Ascending aorta (tissue), 2 donors: ENCODE measurements around the gene CENPP. TPM values are rescaled to one million over a fixed set of nuclear protein-coding genes. Genes with fewer than 3 reads are reported as not detected.

Source experiments
- DNase-seq, 2 donors: peaks; one replicate each; pipeline ENCODE4 v3.0.0-alpha.2; 2019; ENCODE audit warnings: low spot score in 2 of 2
- H3K27ac ChIP-seq, 2 donors: fragments of 200-600 bp; sonication (generic); one replicate each; pipeline ENCODE4 v1.5.1; 2016 to 2017; ENCODE audit warnings: mild to moderate bottlenecking in 1 of 2
- H3K27me3 ChIP-seq: fragments of 200-600 bp; sonication (generic); one replicate; pipeline ENCODE4 v1.5.1; 2017
- H3K36me3 ChIP-seq, 2 donors: fragments of 200-600 bp; sonication (generic); one replicate each; pipeline ENCODE4 v1.5.1; 2016
- H3K4me1 ChIP-seq, 2 donors: fragments of 200-600 bp; sonication (generic); one replicate each; pipeline ENCODE4 v1.5.1; 2016 to 2017; ENCODE audit warnings: mild to moderate bottlenecking in 1 of 2
- H3K4me3 ChIP-seq, 2 donors: fragments of 200-600 bp; sonication (generic); one replicate each; pipeline ENCODE4 v1.5.1; 2016 to 2017; ENCODE audit warnings: mild to moderate bottlenecking in 1 of 2
- H3K9me3 ChIP-seq, 2 donors: fragments of 200-600 bp; sonication (generic); one replicate each; pipeline ENCODE4 v1.5.1; 2016
- intact Hi-C: fragments of 100-400 bp; cut with DNase I; formaldehyde crosslinking; loops from one replicate; pipeline ENCODE4 v1.15.1; 2023
- total RNA-seq: library from RNA; depleted of rRNA; stranded (reverse); fragments of >200 nt; gene quantifications from one replicate; pipeline ENCODE4 v1.1.0, GENCODE V29; 2016
- TF ChIP-seq, protein P1 (sequence below), 3 experiments: fragments of 200-600 bp in 2 of 3; fragments of 450-650 bp in 1 of 3; sonication (generic) in 2 of 3; IDR thresholded peaks; one replicate each; pipeline ENCODE4 v1.5.1; 2016 to 2019; ENCODE audit warnings: antibody characterized with exemption in 3 of 3, mild to moderate bottlenecking in 1 of 3, moderate library complexity in 1 of 3

Gene CENPP
- total RNA-seq, 1 donor from 2014 or later = 0.43 TPM

DNA sequence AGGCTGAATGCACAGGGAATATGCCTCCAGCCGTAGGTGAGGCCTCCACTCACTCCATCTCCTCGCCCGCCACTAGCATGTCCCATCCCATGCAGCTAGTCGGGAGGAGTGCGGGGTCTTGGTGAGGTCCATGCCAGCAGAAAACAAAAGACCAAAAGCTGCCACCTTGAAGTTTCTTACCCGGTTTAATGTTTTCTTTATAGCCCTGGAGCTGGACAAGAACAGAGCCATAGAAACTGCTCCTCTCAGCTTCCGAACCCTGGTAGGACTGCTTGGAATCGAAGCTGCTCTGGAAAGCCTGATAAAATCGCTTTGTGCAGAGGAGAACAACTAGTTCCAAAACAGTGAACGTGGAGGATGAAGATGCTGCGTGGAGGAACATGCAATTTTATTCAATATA is 287.1 kb downstream of the CENPP start:
- H3K4me1 ChIP-seq = peaks cover 14 to 48% of the 10 kb centered on the region in 2 donors
- H3K36me3 ChIP-seq = peaks cover 7 to 25% of the 10 kb centered on the region in 2 donors
- H3K4me3 ChIP-seq = no peak overlapping the region
- intact Hi-C loops = no loop called here
- TF ChIP-seq, protein P1, sequence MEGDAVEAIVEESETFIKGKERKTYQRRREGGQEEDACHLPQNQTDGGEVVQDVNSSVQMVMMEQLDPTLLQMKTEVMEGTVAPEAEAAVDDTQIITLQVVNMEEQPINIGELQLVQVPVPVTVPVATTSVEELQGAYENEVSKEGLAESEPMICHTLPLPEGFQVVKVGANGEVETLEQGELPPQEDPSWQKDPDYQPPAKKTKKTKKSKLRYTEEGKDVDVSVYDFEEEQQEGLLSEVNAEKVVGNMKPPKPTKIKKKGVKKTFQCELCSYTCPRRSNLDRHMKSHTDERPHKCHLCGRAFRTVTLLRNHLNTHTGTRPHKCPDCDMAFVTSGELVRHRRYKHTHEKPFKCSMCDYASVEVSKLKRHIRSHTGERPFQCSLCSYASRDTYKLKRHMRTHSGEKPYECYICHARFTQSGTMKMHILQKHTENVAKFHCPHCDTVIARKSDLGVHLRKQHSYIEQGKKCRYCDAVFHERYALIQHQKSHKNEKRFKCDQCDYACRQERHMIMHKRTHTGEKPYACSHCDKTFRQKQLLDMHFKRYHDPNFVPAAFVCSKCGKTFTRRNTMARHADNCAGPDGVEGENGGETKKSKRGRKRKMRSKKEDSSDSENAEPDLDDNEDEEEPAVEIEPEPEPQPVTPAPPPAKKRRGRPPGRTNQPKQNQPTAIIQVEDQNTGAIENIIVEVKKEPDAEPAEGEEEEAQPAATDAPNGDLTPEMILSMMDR (IDR thresholded peaks at IDR 0.05) = no peak
- no peak for DNase-seq
- H3K27ac ChIP-seq = no peak overlapping the region
- no peaks in the 10 kb centered on the region for H3K9me3 ChIP-seq
- H3K27me3 ChIP-seq = no peaks in the 10 kb centered on the region

DNA sequence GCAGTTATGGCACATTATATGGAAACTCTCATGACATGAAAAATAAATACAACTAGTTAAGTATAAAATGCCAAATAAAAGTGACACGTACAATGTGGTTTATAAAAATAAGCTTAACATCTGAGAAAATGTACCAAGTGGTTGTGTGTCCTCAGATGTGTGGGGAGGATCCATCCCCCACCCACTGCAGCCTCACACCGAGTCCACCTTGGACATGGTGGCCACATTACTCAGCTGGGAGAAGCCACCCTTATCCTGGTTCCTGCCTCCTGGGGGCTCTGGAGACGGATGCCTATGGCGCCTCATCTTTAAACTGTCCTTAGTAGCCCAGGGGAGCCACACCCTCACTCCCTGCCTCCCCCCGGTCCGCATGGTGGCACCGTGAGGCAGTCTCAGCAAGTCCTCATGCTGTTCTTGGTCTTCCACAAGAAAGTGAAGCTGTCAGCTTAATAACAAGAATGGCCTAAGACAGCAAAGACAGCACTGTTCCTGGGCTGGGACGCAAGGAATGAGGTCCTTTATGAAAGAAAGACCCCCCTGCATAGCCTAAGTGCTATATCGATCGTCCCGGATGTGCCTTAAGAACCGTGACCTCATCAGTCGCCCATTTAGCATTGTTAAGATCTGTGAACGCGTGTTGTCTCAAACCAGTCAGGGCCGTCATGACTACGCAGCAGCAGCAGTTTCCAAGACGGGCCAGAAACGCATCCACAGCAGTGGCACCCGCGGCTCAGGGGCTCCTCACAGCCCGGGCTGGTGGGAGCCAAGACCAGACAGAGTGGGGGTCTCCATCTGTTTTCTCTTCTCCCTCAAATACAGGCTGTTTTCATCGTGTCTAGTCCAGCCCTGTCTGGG is 287.7 kb downstream of the CENPP start:
- DNase-seq = no peak
- TF ChIP-seq, protein P1 (IDR thresholded peaks at IDR 0.05) = no peak
- no peaks in the 10 kb centered on the region for H3K27me3 ChIP-seq
- H3K4me3 ChIP-seq = no peak overlapping the region
- H3K36me3 ChIP-seq = peaks cover 7 to 25% of the 10 kb centered on the region in 2 donors
- intact Hi-C loops = loop anchor here (2.0 kb wide), 1 partner anchor 21 kb away; no protein-coding TSS in a partner anchor
- peak overlapping the region in 1 of 2 donors; percentile 77 for H3K27ac ChIP-seq
- peaks cover 17 to 48% of the 10 kb centered on the region in 2 donors for H3K4me1 ChIP-seq
- H3K9me3 ChIP-seq = no peaks in the 10 kb centered on the region

DNA sequence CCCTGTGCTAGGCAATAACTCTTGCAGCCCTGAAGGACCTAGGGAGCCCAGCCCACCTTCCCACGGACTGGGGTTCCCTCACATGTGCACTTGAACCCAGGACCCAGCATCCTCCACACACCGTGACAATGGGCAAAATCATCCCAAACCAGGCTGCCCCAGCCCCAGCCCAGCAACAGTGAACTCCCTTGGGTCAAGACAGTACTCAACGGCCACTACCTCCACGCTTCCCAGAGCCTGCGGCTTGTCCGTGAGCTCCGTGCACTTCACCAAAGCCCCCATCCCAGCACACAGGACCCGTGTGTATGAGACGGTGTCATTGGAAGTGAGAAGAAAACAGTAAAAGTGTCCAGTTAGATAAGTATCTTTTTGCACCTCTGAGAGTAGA is 288.4 kb downstream of the CENPP start:
- H3K9me3 ChIP-seq = no peaks in the 10 kb centered on the region
- no peak for DNase-seq
- H3K4me1 ChIP-seq = peaks cover 11 to 47% of the 10 kb centered on the region in 2 donors

DNA sequence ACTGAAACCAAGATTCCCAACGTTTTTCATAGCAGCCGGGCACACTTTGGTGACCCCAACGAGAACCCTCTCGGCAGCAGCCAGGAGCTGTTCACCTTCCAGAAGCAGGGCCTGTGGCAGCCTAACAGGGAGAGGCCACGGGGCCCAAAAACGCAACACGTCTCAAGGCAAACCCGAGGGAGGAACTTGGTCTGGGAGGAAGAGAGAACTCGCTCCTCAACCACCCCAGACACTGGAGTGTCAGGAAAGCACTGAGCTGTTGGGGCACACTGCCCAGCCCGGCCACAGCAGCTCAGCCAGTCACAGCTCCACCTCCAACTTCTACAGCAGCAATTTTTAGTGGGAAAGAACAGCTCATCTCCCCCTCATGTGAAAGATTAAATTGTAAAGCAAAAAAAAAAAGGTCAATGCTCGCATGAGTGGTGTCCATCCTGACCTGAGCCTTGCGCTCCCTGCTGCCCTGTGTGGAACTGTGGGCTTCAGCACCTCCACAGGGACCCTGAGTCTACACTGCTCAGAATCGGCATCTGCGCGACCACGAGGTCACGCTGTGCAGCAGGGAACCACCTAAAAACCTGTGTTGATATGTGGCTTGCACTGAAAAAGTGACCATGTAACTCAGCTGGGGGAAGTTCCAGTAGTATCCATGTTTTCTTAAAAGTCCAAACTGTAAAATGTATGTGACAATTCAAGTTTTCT is 289.2 kb downstream of the CENPP start:
- TF ChIP-seq, protein P1 (IDR thresholded peaks at IDR 0.05) = no peak
- H3K9me3 ChIP-seq = no peaks in the 10 kb centered on the region
- intact Hi-C loops = loop anchor here (2.0 to 5.0 kb wide), 2 partner anchors 22 to 78 kb away; partner anchors contain the start of gene ECM2
- DNase-seq = no peak
- no peaks in the 10 kb centered on the region for H3K27me3 ChIP-seq
- peak overlapping the region; percentile 77 for H3K27ac ChIP-seq
- H3K36me3 ChIP-seq = peaks cover 7 to 25% of the 10 kb centered on the region in 2 donors
- H3K4me3 ChIP-seq = peak overlapping the region in 1 of 2 donors; percentile 24
- H3K4me1 ChIP-seq = peaks cover 11 to 41% of the 10 kb centered on the region in 2 donors

More for the DNA sequence above, 288.4 kb downstream of the CENPP start:
- Histone ChIP-seq H3K36me3 (peaks cover 7 to 25% of the 10 kb centered on the region in 2 donors), H3K27ac (peak overlapping the region in 1 of 2 donors; percentile 77), H3K27me3 (no peaks in the 10 kb centered on the region), H3K4me3 (no peak overlapping the region)
- TF ChIP-seq, protein P1 (IDR thresholded peaks at IDR 0.05) = no peak
- intact Hi-C loops = loop anchor here (2.0 kb wide), 1 partner anchor 21 kb away; no protein-coding TSS in a partner anchor

DNA sequence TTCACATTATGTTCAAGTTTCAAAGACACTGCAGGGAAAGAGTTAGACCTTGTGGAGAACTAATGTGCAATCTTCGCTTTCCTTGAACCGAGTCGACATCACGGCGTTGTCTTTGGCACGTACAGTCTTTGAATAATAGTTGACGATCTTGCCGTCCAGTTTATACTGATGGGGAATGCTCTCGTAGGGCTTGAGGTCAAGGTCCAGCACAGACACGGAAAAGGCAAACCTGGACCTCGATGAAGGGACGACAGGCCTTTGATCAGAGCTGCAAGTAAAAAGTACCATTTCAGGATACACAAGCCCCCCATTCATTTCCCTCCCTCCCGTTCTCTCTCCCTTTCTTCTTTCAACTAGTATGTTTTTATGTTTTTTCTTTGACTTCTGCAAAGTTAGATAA is 290.0 kb downstream of the CENPP start:
- Histone ChIP-seq H3K36me3 (peaks cover 7 to 25% of the 10 kb centered on the region in 2 donors), H3K4me1 (peaks cover 11 to 41% of the 10 kb centered on the region in 2 donors), H3K27ac (peak overlapping the region; percentile 77), H3K27me3 (no peaks in the 10 kb centered on the region), H3K9me3 (no peaks in the 10 kb centered on the region), H3K4me3 (peak overlapping the region; percentile 35 to 49)
- DNase-seq = no peak
- TF ChIP-seq, protein P1 (IDR thresholded peaks at IDR 0.05) = no peak
- intact Hi-C loops = loop anchor here (2.0 to 5.0 kb wide), 2 partner anchors 23 to 78 kb away; partner anchors contain the start of gene ECM2
